DMS114 treated with DMSO at 0.1 percent for 48 hours (cell line): ENCODE measurements around the gene CALML3.

Experiments
- DNase-seq: peaks from one replicate; lab custom pipeline; 2025; ENCODE audit not compliant: unreplicated experiment; lab: John Stamatoyannopoulos, UW

Gene CALML3

DNA sequence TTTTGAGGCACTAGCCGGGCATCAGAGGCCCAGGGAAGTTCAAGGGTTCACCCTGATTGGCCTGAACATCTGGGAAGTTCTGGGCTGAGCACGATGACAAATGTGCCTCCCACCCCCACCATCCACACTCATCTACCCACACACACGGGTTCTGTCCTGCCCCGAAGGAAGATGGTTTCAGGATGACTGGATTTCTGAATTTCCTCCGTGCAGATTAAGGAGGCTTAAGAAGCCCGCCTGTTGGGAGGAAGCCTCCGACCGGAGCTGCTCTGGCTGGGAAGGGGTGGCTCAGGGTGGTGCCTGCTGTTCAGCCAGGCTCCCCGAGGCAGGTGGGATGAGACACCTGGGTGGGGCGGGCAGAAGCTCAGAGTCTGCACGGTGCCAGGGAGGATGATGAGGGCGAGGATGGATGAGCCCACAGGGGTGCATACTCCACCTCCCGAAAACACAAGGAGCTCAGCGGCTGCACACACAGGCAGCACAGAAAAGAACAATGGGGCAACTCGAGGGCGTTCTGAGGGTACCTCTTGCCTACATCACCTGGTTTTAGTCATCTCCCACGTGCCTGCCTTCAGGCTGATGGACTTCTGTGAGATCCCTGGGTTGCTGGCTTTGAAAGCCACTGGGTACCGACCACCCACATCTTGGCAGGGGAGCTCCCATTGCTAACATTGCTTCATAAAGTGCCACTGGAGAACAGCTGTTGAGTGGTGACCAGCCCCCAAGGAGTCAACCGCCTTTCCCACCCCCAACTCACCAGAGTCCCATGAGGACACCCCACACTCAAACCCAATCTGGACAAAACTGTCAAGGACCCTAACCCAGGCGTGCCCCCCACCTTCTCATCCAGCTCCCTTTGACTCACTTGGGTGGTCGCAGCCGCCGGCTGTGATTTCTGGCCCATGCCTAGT lies 41.2 kb downstream of the CALML3 start:
- DNase-seq: no peak

DNA sequence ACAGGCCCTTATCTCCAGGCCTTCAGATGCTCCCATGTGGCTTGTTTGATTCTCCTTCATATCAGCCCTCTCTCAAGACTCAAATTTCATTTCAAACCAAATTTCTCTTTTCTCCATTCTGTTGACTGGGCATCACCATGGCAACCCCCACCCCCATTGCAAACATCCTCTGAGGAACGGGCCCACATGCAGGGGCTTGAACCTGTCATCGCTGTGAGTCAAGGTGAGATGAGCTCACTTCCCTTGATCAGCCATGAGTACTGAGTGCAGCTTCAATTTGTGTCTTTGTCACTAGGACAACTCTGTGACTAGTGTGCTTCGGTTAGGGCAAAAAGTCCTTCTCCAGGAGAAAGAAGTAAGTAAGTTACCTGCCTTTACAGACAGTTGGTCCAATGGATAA lies 41.9 kb downstream of the CALML3 start:
- no peak for DNase-seq

DNA sequence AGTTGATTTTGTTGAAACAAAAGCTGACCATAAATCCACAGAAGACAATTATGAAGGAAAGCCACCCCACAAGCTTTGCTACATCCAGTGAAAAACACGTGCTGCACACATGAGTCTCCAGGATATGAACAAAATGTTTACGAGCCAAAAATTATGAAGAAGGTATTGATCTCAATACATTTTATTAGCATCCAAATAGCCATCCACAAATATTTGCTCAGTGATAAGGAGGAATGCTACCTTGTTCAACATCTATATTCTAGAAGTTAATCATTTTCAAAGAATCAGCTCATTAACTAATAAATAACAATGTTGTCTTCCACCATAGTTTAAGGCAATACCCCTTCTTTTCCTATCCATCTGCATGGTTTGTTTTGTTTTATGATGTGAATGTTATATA lies 42.7 kb downstream of the CALML3 start:
- no peak for DNase-seq

DNA sequence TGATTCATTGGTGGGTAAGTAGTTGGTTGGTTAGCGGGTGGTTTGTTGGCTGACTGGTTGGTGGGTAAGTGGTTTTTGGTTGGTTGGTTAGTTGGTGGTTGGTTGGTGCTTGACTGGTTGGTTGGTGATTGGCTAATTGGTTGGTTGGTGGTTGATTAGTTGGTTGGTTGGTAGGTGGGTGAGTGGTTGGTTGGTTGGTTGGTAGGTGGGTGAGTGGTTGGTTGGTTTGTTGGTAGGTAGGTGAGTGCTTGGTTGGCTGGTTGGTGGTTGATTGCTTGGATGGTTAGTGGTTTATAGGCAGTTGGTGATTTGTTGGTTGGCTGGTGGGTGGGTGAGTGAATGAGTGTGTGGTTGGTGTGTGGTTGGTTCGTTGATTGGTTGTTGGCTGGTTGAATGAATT lies 44.2 kb downstream of the CALML3 start:
- no peak for DNase-seq

DNA sequence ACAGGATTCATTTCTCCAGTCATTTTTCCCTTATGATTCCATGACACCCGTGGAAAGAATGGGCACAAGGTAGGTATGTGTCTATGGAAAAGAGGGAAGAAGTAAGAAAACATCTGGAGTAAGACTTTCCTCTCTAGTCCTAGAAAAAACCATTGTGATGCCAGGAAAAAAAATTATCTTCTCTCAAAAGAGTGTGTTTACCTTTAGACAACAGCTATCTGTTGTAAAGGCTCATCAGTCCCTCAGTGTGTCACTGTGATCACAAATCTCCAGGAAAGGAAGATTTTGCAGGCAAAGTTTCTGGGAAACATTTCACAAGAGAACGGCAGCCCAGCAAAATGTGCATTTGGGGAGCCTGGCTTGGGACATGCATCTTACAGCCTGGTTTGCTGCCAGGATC lies 44.8 kb downstream of the CALML3 start:
- no peak for DNase-seq

DNA sequence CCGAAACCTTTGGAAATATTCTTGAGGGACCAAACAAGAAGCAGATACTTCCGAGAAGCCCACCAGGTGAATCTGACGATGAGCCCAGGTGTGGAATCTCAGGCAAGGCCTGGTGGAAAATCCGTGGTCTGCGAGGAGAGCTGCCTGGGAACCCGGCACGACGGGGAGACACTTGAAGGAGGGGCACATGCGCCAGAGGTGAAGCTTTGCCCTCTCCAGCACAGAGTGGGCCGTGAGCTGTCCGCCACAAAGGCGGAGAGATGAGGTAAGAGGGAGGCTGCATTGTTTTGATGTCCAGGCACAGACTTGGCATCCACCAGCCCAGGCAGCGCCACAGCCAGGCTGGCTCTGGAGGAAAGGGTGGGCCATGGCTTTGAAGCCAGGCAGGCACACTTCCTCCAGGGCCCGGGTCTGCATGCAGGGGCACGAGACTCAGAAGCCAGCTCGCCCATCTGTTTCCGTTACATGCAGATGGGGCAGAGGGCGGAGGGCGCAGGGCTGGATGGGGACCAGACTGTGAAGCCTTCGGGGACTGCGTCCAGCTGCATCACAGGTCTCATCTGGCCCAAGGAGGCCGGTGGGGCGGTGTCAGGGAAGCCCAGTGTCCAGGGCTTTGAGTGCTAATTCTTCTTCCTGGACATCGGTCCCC lies 45.4 kb downstream of the CALML3 start:
- no peak for DNase-seq

DNA sequence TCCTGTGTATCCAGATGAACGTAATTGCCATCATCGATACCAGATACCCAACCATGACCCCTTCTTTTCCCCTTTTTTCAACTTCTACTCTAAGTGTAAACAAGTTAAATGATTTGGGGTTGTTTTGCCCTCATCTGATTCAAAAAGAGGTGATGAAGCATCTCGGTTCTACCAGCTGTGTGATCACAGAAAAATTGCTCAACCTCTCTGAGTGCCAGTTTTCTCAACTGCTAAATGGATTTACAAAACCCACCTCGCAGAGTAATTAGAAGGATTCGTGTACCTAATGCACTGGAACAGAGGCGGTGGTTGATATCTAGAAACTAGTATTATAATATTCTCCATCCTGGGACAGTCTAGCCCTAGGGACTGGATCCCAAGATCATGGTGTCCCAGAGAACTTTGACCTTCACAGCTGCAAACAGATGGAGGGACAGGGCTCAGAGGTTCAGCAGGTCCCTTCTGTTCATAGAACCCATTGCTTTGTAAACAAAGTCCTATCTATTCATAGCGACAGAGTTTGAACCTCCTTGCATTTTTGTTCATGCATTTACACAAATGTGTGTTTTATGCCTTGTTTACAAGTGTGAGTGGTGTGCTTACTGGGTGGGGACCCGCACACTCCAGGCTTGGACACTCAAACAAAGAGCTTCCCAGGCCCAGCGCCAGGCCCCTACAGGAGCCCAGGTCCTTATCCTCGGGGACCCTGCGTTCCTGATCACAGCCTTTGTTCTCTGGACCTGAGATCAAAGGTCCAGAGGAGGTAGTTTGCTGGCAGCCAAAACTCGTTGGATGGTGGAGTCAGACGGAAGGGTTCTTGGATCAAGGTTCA lies 46.4 kb downstream of the CALML3 start:
- no peak for DNase-seq

DNA sequence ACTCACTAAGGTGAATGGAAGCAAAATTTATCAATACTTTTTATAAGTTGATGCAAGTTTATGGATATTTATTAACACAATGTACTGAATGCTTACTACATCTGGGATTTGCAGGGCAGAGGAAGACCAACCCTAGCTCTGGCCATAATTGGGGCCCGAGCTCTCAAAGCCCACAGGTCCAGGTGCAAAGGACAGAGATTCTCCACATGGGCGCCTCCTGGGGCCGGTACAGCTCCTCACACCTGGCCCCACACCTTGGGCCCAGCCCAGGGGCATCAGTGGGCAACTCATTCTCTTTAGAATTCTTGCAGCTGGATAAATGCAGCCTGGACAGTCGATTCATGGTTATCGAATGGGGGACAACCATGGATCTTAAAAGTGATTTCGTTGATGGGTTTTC lies 47.1 kb downstream of the CALML3 start:
- no peak for DNase-seq

DNA sequence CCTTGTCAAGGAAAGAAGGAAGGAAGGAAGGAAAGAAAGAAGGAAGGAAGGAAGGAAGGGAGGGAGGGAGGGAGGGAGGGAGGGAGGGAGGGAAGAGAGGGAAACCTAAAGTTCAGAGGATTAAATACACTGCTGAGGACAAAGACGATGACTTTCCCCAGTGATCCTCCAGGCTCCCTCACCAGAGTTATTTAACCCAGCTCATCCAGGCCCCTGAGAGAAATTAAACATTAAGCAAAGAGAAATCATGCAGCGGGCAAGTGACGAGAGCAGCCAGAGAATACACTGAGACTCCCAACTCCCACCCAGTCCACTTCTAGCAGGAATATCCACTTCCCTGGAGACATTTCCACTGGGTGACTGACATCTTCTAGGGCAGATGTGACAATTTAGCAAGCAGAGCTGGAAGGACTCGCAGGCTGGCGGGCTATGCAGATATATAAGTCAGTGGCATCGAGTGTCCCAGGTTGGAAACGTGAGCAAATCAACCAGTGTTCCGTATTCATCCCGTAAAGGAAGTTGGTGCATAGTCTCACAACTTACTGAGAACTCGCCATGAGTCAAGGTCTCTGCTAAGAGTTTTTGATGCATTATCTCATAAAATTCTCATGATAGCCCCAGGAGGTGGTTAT lies 48.7 kb downstream of the CALML3 start:
- no peak for DNase-seq

DNA sequence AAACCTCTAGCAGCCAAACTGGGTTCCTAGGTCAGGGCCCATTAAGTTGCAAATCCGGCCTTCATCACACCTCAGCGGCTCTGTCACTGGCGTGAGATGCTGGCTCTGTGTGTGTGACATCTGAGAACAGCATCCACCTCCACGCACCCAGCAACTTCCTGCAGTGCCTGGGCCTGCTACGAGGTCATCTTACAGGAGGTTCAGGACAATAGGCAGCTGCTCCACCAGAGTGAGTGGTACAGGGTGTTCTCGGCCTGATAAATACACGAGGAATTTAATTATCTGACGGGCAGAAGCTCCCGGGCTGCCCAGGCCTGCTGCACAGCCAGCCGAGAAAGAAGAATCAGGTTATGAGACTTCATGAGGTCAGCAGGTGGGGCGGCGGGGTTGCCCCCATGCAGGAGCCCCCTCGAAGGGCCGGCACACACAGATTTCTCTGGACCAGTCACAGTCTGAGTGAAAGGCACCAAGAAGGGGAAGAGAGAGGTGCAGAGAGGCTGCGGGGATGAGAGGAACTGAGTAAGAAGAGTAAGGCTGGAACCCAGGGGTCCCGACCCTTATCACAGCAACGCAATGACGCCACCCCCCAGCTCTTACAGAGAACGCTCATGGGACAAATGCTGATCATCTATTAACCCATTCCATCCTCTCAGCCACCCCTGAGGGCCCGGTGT lies 49.3 kb downstream of the CALML3 start:
- no peak for DNase-seq

DNA sequence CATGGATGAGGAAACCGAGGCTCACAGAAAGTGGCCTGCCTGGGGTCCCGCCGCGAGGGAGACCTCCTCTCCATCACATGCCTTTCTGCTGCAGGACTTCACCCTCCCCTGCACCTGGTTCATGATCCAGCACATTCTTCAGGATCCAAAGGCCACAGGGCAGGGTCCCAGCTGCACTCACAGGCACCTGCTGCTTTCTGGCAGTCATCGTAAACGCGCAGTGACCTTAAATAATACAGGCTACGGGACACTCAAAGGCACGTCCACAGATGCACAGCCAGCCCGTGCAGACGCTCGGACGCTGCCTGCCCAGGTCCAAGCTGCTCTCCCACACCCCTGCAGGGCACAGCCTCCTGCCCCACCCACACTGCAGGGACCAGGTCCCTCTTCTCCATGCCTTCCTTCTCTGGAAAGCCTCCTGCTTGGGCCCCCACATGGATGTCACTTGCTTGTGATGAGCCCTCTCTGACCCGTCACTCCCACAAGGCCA lies 49.9 kb downstream of the CALML3 start:
- no peak for DNase-seq

DNA sequence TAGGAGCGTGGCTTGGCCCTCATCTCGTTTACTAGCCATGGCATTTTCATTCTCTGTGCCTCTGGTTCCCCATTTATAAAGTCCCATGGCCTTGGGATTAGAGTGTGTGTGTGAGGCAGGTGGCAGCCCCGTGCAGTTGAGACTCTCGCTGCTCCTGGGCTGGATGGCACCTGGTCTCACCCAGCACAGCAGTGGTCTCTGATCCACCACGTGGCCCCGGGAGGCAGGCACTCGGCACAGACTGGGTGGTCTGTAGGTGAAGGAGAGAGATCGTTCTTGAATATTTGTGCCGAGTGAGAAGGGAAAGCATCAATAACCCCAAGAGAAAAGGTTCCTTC lies 50.4 kb downstream of the CALML3 start:
- DNase-seq: no peak

DNA sequence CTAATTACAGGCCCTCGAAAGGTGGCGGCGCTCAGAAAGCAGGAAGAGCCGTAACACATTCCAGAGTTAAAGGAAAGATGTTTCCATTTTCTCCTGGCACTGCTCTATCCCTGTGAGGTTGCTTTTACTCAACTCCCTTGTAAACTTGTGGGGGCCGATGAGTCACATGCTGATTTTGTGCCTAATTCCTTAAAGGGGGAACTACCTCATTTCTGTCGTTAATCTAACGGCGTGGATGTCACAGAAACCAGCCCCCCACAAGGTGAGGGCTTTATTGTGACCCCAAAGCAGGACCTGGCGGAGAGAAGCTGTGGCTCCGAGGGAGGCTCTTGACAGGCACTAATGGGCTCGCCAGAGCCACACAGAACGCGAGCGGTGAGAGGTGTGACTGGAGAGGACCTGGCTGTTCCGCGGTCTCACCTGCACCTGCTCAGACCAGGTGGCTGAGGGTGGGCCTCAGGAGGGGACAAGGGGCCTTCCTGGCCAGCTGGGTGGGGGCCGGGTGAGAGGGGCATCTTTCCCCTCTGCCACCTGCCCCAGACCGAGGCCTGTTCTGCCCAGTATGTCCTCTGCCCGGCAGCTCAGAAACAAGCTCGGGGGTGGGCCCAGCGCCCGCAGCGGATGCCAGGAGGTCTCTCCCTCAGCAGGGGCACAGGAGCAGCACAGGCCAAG lies 50.9 kb downstream of the CALML3 start:
- no peak for DNase-seq

DNA sequence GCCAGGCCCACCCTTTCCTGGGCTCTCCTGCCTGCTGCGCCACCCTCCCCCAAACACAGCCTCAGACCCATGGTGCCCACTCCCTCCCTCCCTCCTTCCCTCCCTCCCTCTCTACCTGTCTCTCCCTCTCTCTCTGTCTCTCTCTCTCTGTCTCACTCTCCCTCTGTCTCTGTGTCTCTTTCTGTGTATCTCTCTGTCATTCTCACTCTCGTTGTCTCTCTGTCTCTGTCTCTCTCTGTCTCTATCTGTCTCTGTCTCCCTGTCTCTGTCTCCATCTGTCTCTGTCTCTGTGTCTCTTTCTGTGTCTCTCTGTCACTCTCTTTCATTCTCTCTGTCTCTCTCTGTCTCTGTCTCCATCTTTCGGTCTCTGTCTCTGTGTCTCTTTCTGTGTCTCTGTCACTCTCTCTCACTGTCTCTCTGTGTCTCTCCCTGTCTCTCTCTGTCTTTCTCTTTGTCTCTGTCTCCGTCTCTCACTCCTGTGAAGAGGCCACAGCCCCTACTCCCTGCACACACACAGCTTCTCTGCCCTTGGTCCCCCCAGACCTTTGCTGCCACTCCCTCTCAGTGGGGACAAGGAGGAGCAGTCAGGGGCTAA lies 51.5 kb downstream of the CALML3 start:
- no peak for DNase-seq
